NK-92 (cell line): ENCODE results near the gene ZNF385D.

Source experiments
- DNase-seq: peaks from one replicate; lab custom pipeline; 2025; ENCODE audit not compliant: unreplicated experiment; lab: John Stamatoyannopoulos, UW

The ZNF385D gene

GRCh38 chr3:21750831-21751391 lies at the start of gene ZNF385D:
Gene ZNF385D (minus strand): TSS chr3:21751210. CDS start chr3:21750916, 294 bp downstream.
- DNase-seq, result no peak

- no peak for DNase-seq
Measured at GRCh38 chr3:21798356-21799088, 47.5 kb upstream of the ZNF385D start.

DNA sequence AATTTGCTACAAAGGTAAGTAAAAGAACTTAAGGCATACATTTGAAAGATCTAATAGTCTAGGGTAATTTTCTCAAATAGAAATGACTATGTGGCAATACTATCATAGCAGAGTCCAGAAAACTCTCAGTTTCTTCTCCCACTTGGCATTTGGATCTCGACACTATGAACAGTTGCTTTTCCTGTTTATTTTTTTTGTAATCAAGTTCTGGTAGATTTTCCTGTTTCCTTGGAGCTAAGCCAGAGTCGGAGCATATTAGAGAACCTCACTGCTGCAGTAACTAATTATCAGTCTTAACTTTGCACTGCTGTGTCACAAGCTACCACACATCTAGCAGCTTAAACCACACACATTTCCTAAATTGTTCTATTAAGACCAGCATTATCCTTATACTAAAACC lies 44.9 kb upstream of the ZNF385D start:
- DNase-seq, result no peak

DNA sequence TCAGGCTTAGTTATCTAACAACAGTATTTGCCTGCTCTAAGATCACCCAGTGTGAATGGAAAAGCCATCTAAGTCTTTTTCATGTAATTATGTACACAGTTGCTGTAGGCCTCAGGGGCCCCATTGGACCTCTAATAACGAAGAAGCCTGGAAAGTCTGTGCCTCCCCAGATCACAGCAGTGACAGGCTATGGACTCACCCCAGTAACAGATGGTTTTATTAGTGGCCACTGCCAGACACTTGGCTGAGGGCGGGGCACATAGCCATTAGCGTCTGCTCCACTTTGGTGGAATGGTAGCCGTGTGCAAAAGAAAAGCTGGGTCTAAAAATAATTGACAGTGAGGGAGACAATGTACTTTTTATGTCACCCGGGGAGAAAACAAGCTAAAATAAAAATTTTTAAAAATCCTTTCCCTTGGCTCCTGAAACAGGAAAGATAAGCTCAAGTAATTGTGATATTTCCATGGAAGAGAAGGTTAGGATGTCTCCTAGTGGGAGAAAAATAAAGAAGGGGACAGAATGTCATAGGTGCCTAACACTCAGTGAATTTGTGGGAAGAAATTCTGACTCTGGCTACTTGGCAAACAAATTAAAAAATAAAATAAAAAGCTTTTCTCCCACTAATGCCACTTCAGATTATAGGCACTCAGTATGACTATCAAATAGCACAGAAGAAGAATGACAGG lies 44.3 kb upstream of the ZNF385D start:
- no peak for DNase-seq

DNA sequence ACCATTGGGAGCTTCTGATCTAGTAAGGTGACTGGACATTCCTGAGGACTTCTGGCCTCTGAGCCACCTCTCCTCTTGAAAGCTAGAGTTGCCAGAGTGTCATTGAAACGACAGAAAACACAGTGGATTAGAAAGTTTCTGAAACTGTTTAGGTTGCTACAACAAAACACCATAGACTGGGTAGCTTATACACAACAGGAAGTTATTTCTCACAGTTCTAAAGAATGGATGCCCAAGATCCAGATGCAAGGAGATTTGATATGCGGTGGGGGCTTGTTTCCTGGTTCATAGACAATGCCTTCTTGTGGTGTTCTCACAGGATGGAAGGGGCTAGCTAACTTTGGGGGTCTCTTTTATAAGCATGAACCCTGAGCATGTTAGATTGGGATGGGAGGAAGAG lies 43.3 kb upstream of the ZNF385D start:
- no peak for DNase-seq

DNA sequence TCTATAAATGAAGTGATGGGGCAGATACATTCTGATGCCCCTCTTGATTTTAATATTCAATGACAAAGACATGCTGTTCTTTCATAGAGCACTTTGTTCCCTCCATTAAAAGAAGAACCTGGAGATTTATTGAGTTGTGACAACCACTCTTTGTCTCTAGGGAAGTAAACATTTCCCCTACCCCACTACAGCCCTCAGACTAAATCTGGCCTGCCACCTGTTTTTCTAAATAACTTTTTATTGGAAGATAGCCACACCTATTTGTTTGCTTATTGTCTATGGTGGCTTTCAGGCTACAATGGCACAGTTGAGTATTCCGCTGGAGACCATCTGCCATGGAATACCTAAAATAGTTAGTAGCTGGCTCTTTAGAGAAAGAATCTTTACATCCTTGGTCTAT lies 41.2 kb upstream of the ZNF385D start:
- DNase-seq, result no peak

DNA sequence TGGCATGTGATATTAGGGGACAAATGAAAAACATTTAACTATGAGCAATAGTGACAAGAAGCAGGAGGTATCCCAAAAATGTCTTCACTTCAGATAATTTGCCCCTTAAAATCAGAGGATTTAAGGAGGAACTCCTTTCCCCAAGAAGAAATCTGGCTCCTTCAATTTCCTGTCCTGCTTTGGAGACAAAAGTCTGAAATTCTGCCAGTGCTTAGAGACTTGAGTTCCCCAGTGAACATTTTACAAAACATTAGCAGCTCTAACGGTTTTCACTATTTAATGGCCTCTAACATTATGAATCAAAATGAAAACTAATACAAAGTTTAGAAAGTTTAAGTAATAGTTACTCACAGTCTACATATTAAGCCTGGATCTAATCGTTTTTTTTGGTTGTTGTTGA lies 40.3 kb upstream of the ZNF385D start:
- no peak for DNase-seq

DNA sequence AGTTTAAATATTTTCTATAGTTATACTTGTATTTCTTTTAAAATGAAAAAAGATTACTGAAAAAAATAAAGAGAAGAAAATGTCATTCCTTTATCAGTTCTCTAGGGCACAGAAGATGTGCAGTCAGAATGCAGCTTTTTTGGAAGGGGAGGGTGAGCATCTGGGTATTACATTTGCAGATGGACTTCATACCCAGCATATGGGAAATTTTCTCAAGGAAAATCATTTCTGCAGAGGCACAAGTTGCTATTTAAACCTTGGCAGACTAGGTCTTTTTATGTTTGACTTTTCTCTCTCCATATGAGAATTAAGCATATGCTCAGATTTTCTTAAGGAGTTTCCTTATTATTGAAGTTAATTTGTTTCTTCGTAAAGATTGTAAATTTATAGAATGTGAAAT lies 39.5 kb upstream of the ZNF385D start:
- DNase-seq, result no peak

DNA sequence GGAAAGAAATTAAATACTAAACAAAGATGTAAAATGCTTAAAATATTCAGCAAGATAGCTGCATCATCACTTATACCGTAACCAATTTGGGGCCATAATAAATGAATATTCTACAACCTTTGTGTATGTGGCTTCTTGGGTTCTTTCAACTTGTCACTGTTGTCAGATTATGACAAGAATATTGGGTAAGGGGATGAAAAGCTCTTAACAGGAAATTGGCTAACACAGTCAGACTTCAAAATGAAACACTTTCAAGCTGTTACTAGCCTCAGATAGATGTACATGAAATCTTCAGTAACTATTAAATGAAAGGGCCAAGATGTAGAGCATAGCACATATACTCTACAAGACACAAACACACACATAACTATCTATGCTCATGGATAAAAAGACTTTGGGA lies 38.7 kb upstream of the ZNF385D start:
- no peak for DNase-seq

DNA sequence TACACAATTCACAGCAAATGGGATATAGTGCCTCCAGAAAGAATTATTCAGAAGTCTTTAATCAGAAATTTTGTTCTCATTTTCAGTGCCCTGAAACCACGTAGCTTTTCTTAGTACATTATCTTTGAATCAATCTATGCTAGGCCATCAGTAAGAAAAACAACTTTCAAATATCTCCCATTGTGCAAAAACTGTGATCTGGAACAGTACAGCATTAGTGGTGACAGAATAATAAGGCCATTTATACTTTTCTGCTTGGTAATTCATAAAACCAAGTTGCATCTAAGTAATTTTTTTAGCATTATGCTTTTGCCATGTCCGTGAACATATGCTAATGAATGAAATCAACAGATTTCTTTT lies 35.4 kb upstream of the ZNF385D start:
- no peak for DNase-seq

DNA sequence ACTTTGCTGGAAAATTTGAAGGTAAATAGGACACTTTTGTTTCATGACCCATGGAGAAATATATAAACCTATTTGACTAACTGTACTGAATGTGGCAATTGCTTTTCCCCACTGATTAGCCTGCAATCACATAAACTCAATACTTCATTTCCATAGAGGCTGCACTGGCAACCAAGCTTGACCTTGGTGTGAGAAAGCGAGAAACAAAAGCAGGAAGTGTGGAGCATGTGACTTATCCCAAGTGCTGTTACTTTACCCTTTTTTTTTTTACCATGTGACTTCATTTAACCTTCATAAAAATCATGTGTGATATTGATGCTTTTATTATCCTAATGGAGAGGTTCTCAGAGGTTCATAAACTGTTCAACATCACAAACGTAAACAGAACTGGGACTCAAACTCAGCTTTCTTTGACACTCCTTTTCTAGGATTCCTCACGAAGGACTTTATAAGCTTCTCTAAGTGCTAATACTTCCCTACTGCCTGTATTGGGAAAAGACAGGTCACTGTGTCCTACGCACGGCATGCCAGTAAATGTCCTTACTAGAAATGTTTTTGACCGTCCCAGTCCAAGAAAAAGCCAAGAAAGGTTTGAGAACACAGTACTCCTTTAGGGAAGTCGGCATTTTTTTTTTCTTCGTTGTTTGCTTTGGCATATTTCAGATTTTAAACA lies 34.9 kb upstream of the ZNF385D start:
- DNase-seq, result no peak

GRCh38 chr3:21783839-21784238 lies 32.8 kb upstream of the ZNF385D start:
- DNase-seq, result no peak

GRCh38 chr3:21781355-21781754 lies 30.3 kb upstream of the ZNF385D start:
- DNase-seq, result no peak

DNA sequence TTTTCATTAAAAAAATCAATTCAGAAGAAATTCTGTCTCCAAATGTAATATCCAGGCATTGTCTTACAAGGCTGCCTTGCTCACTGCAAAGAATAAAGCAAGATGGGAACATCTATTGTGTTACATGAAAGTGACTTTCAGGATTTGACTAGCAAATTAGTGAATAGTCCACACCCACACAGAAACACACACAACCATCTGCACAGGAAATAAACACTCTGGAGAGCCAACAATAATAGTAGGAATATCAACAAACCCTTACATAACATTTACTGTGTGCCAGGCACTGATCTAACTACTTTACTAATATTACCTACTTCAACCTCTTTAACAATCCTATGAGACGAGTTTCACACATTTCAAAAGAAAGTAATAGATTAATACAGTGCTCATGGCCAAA lies 28.9 kb upstream of the ZNF385D start:
- DNase-seq, result no peak

- DNase-seq, result no peak
Measured at GRCh38 chr3:21778715-21779114, 27.7 kb upstream of the ZNF385D start.

DNA sequence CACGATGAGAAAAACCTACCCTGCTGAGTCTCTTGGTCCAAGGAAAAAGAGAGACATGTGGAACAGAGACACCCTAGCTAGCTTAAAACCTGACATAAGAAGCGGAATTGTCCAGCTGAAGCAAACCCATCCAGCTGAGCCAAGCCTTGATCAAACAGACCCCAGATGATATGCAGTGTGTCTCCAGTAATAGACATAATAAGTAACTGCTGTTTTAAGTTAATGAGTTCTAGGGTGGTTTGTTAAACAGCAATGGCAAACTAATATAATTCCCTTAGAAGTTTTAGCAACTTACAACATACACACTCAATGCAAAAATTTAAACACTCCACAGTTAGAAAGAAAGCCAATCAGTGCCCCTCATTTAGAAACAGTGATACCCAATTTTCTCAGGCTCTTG lies 26.8 kb upstream of the ZNF385D start:
- DNase-seq, result no peak

GRCh38 chr3:21766002-21766401 lies 15.0 kb upstream of the ZNF385D start:
- DNase-seq, result no peak

DNA sequence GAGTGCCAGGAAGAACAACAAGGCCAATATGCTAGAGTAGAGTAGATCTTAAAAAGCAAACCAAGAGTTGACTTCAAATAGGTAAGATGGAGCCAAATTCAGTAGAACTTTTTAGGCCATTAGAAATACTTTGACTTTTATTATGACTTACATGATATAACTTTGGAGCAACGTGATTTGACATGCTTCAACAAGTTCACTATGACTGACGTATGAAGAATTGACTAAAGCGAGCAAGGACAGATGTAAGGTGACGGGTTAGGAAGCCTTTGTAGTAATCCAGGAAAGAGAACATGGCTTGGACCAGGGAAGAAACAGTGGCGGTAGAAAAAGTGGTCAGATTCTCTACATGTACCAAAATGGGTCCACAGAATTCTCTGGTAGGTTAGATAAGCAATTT lies 4.9 kb upstream of the ZNF385D start:
- DNase-seq, result no peak

GRCh38 chr3:21754839-21755238 lies 3.8 kb upstream of the ZNF385D start:
- no peak for DNase-seq

- DNase-seq, result no peak
Measured at GRCh38 chr3:21752749-21753347, 1.8 kb upstream of the ZNF385D start.

DNA sequence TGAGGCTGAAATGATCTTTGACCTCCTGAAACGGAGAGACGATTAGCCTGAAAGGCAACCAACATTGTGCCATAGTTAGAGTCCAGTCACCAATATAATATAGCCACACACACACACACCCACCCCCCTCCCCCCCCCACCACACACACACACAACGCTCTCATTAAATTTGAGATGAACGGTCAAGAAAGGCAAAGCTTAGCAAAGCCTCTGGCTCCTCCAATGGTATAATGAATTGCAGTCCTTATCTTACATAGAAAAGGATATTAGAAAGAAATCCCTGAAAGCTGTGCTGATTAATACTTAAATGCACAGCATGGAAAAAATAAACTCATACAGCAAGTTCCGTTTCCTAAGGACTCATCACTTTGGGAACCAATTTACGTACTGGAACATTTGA lies 876 bp upstream of the ZNF385D start:
- no peak for DNase-seq
